ENCODE results near the gene CPED1.
"Not testable (repeated sequence)": the region's sequence is repeated elsewhere in the genome, so short reads cannot be mapped to it uniquely, and the experiment has no call there.

DNA sequence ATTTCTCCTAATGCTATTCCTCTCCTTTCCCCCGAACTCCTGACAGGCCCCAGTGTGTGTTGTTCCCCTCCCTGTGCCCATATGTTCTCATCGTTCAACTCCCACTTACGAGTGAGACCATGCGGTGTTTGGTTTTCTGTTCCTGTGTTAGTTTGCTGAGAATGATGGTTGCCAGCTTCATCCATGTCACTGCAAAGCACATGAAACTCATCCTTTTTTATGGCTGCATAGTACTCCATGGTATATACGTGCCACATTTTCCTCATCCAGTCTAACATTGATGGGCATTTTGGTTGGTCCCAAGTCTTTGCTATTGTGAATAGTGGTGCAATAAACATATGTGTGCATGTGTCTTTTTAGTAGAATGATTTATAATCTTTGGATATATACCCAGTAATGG lies 301.4 kb downstream of the CPED1 start:
- TF ChIP-seq EZH2phosphoT487 (IDR thresholded peaks at IDR 0.05; ENCODE audit: borderline replicate concordance, low read depth, low read length); CTCF (conservative IDR thresholded peaks at IDR 0.05; ENCODE audit: low read length): not testable (repeated sequence)

All from OCI-LY7 (cell line).